22Rv1 (cell line): Measurements from ENCODE around the gene MAPK14.

Experiments
- ZFX ChIP-seq: fragments of 450-650 bp; IDR thresholded peaks from 2 replicates; pipeline ENCODE4 v1.6.1; 2017; ENCODE audit warnings: antibody characterized with exemption, borderline replicate concordance
- TF ChIP-seq, protein P1 (sequence below): fragments of 450-650 bp; IDR thresholded peaks from 2 replicates; pipeline ENCODE4 v1.5.1; 2017; ENCODE audit warnings: mild to moderate bottlenecking

DNA sequence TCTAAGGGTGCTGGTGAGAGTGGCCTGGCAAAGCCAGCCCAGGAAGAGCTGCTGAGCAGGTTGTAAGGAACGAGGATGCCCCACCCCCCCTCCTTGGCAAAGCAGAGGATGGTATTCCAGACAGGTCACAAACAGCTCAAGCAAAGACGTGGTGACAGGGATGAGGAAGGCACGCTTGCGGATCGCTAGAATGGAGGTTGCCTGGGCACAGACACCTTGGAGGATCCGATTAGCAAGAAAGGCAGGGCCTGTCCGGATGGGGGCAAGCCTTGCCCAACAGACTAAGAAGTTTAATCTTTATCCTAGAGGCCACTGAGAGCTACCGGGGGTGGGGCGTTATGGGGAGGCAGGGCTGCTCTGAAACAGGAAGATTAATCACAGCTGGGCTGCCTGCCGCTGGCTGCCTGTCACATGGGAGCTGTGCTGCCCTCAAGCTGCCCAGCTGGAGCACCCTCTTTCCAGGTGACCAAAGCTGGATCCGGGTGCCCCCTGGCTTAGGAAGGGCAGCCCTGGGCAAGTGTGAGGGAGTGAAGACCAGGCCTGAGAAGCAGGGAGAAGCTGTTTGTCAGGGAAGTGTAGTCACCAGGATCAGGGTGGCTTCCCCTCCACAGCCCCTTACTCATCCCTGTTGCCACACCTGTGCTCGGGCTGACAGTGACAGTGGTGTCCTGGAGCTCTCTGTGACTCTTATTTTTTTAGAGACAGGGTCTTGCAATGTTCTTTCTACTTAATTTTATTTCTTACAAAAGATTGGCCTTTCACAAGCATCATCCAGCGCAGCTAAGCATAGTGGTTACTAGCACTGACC is 93.6 kb downstream of the MAPK14 start:
- TF ChIP-seq, protein P1, sequence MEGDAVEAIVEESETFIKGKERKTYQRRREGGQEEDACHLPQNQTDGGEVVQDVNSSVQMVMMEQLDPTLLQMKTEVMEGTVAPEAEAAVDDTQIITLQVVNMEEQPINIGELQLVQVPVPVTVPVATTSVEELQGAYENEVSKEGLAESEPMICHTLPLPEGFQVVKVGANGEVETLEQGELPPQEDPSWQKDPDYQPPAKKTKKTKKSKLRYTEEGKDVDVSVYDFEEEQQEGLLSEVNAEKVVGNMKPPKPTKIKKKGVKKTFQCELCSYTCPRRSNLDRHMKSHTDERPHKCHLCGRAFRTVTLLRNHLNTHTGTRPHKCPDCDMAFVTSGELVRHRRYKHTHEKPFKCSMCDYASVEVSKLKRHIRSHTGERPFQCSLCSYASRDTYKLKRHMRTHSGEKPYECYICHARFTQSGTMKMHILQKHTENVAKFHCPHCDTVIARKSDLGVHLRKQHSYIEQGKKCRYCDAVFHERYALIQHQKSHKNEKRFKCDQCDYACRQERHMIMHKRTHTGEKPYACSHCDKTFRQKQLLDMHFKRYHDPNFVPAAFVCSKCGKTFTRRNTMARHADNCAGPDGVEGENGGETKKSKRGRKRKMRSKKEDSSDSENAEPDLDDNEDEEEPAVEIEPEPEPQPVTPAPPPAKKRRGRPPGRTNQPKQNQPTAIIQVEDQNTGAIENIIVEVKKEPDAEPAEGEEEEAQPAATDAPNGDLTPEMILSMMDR, result no peak
- TF ChIP-seq ZFX, result no peak
